DMS153 treated with DMSO at 0.1 percent for 48 hours (cell line): ENCODE results near the gene ASTN1.

Source experiments
- DNase-seq: peaks from one replicate; lab custom pipeline; 2025; ENCODE audit not compliant: unreplicated experiment; lab: John Stamatoyannopoulos, UW

Gene ASTN1

GRCh38 chr1:177045151-177045550 is 119.4 kb downstream of the ASTN1 start:
- DNase-seq, result no peak

- DNase-seq, result no peak
These were observed 120.1 kb downstream of the ASTN1 start for GRCh38 chr1:177044390-177044789.

GRCh38 chr1:177043597-177043996 is 120.9 kb downstream of the ASTN1 start:
- no peak for DNase-seq

- no peak for DNase-seq
These were observed 128.9 kb downstream of the ASTN1 start for GRCh38 chr1:177035586-177035985.

GRCh38 chr1:177033628-177034027 is 130.9 kb downstream of the ASTN1 start:
- no peak for DNase-seq

GRCh38 chr1:177032434-177032833 is 132.1 kb downstream of the ASTN1 start:
- no peak for DNase-seq

GRCh38 chr1:177024623-177025022 is 139.9 kb downstream of the ASTN1 start:
- no peak for DNase-seq

GRCh38 chr1:177023726-177024125 is 140.8 kb downstream of the ASTN1 start:
- no peak for DNase-seq

GRCh38 chr1:177023249-177023648 is 141.3 kb downstream of the ASTN1 start:
- DNase-seq, result no peak

- DNase-seq, result no peak
These were observed 142.8 kb downstream of the ASTN1 start for GRCh38 chr1:177021687-177022086.

GRCh38 chr1:177020851-177021589 is 143.5 kb downstream of the ASTN1 start:
- DNase-seq, result no peak

GRCh38 chr1:177017287-177017852 is 147.1 kb downstream of the ASTN1 start:
- DNase-seq, result no peak

GRCh38 chr1:177014325-177014724 is 150.2 kb downstream of the ASTN1 start:
- DNase-seq, result no peak

- no peak for DNase-seq
These were observed 152.1 kb downstream of the ASTN1 start for GRCh38 chr1:177012342-177012925.

GRCh38 chr1:177011508-177011907 is 153.0 kb downstream of the ASTN1 start:
- DNase-seq, result no peak

- DNase-seq, result no peak
These were observed 154.2 kb downstream of the ASTN1 start for GRCh38 chr1:177010211-177010825.

GRCh38 chr1:177008653-177009052 is 155.9 kb downstream of the ASTN1 start:
- DNase-seq, result no peak

GRCh38 chr1:177007437-177008161 is 156.9 kb downstream of the ASTN1 start:
- no peak for DNase-seq

- DNase-seq, result no peak
These were observed 161.6 kb downstream of the ASTN1 start for GRCh38 chr1:177002891-177003290.

- DNase-seq, result no peak
These were observed 163.0 kb downstream of the ASTN1 start for GRCh38 chr1:177001556-177001955.

GRCh38 chr1:176998183-176998795 is 166.2 kb downstream of the ASTN1 start:
- DNase-seq, result peak; percentile 55
